PC-9 (cell line): ENCODE measurements around the gene GABRB3. TPM values are rescaled to one million over a fixed set of nuclear protein-coding genes. Genes with fewer than 3 reads are reported as not detected.

ENCODE experiments used
- BruUV-seq: library from RNA; stranded (reverse); fragments of 400-500 nt; replicated peaks from 2 replicates; lab custom pipeline; 2021; lab: Mats Ljungman, UMichigan
- CTCF ChIA-PET: fragments of 300-600 bp; sonication (Branson Sonifier 250); formaldehyde crosslinking; loops from one replicate; lab custom pipeline; 2022; ENCODE audit warnings: antibody characterized with exemption; lab: Charles Lee
- POLR2A ChIA-PET: fragments of 300-600 bp; sonication (Branson Sonifier 250); formaldehyde crosslinking; loops from one replicate; lab custom pipeline; 2022; ENCODE audit warnings: antibody characterized with exemption; ENCODE audit not compliant: unreplicated experiment; lab: Charles Lee
- DNase-seq, 2 experiments: peaks; one replicate each; pipeline versions ENCODE4 v3.0.0 to v3.0.0-alpha.2; 2015 to 2022; ENCODE audit warnings: mixed read lengths in 1 of 2
- H2AFZ ChIP-seq: fragments of 200-600 bp; sonication (generic); 2 replicates; pipeline ENCODE4 v1.8.1; 2017; ENCODE audit warnings: antibody characterized with exemption
- H3F3A ChIP-seq: fragments of 200-600 bp; sonication (generic); 2 replicates; pipeline ENCODE4 v1.8.1; 2017; ENCODE audit warnings: antibody characterized with exemption, mild to moderate bottlenecking, low read depth; ENCODE audit not compliant: insufficient read depth
- H3K27ac ChIP-seq: fragments of 200-600 bp; sonication (generic); 2 replicates; pipeline ENCODE4 v1.6.1; 2016; ENCODE audit warnings: mixed run types
- H3K27me3 ChIP-seq: fragments of 200-600 bp; sonication (generic); 2 replicates; pipeline ENCODE4 v1.6.1; 2016; ENCODE audit warnings: low read depth, mixed run types; ENCODE audit not compliant: insufficient read depth
- H3K36me3 ChIP-seq: fragments of 200-600 bp; sonication (generic); 2 replicates; pipeline ENCODE4 v1.6.1; 2016; ENCODE audit warnings: low read depth, mixed run types
- H3K4me1 ChIP-seq: fragments of 200-600 bp; sonication (generic); replicated peaks from 2 replicates; pipeline ENCODE4 v1.6.1; 2016; ENCODE audit warnings: mixed run types; ENCODE audit not compliant: insufficient read depth
- H3K4me2 ChIP-seq: fragments of 200-600 bp; sonication (generic); 2 replicates; pipeline ENCODE4 v1.6.1; 2017; ENCODE audit warnings: mixed run types
- H3K4me3 ChIP-seq: fragments of 200-600 bp; sonication (generic); 2 replicates; pipeline ENCODE4 v1.6.1; 2016; ENCODE audit warnings: mixed run types
- H3K79me2 ChIP-seq: fragments of 200-600 bp; sonication (generic); 2 replicates; pipeline ENCODE4 v1.6.1; 2017; ENCODE audit warnings: low read depth, mixed run types
- H3K9me2 ChIP-seq: fragments of 200-600 bp; sonication (generic); 2 replicates; pipeline ENCODE4 v1.8.1; 2017; ENCODE audit warnings: mild to moderate bottlenecking; ENCODE audit not compliant: insufficient read depth
- H3K9me3 ChIP-seq: fragments of 200-600 bp; sonication (generic); 2 replicates; pipeline ENCODE4 v1.8.1; 2016; ENCODE audit warnings: low read depth; ENCODE audit not compliant: insufficient read depth
- H4K20me1 ChIP-seq: fragments of 200-600 bp; sonication (generic); 2 replicates; pipeline ENCODE4 v1.8.1; 2017; ENCODE audit not compliant: insufficient read depth
- CTCF ChIP-seq: fragments of 200-600 bp; sonication (generic); conservative IDR thresholded peaks from 2 replicates; pipeline ENCODE4 v1.6.1; 2017; ENCODE audit warnings: mixed run types, antibody characterized with exemption, mild to moderate bottlenecking, moderate library complexity
- EZH2 ChIP-seq: fragments of 200-600 bp; sonication (generic); IDR thresholded peaks from 2 replicates; pipeline ENCODE4 v1.8.0; 2017; ENCODE audit warnings: antibody characterized with exemption, low read depth
- intact Hi-C: fragments of 100-400 bp; cut with micrococcal nuclease; formaldehyde crosslinking; loops from one replicate; pipeline ENCODE4 v1.10.0; 2022; ENCODE audit not compliant: unreplicated experiment
- total RNA-seq: library from RNA; stranded (reverse); gene quantifications from 2 replicates; pipeline ENCODE4 v1.2.3, GENCODE V29; 2021

GABRB3 gene
- total RNA-seq, 1 experiment from 2014 or later, result 6.3 TPM

DNA sequence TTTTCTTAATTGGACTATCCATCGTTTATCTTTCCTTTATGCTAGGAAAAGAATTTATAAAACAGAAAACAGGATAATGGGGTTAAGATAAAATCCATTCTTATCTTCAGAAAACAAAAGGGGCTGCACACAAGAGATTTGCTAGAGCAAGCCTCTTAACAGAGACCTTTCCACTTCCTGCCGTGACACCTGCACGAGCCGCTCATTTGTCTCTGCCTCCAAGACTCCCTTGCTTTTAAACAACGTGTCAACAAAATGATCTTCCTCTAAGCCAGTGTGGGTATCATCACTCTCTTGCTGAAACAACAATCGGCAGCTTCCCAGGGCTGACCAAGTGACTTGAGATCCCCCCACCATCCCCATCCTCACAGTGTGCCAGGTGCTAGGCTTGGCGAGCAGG is 33.1 kb downstream of the GABRB3 start:
- Histone ChIP-seq H2AFZ (no peak overlapping the region), H3K27ac (no peak overlapping the region), H3K9me3 (no peaks in the 10 kb centered on the region), H3K36me3 (no peaks in the 10 kb centered on the region), H3K27me3 (peaks cover 9% of the 10 kb centered on the region; the same call in 1 of the 2 replicates), H3K79me2 (no peaks in the 10 kb centered on the region), H4K20me1 (no peaks in the 10 kb centered on the region), H3K4me2 (no peak overlapping the region), H3F3A (no peaks in the 10 kb centered on the region), H3K4me3 (no peak overlapping the region), H3K9me2 (no peaks in the 10 kb centered on the region), H3K4me1 (no peaks in the 10 kb centered on the region)
- no peak for DNase-seq
- POLR2A ChIA-PET, result no interaction called here
- intact Hi-C loops, result no loop called here
- CTCF ChIA-PET, result no interaction called here
- no peak for TF ChIP-seq EZH2
- no peak for TF ChIP-seq CTCF
- no TSS peak for BruUV-seq

DNA sequence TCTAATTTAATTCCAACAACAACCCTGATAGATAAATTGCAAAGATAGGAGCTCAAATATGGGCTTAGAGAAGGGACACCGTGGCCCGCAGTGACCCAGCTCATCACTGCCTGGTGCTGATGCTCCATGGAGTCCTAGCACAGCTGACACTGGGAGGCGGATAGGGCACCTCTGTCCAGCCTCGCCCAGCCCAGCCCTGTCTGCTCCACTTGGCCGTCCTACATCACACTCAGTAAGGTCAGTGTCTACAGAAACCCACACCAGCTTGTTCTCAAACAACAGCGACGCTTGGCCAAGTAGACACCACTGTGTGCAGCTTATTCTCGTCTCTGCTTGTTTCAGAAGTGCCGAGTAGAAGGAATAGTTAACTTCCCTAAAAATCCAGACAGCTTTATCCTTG is 33.9 kb downstream of the GABRB3 start:
- ChIA-PET POLR2A (no interaction called here), CTCF (no interaction called here)
- Histone ChIP-seq H3K36me3 (no peaks in the 10 kb centered on the region), H3K9me3 (no peaks in the 10 kb centered on the region), H3K27me3 (peaks cover 9% of the 10 kb centered on the region; the same call in 1 of the 2 replicates), H3K4me2 (no peak overlapping the region), H3F3A (no peaks in the 10 kb centered on the region), H3K27ac (no peak overlapping the region), H3K9me2 (no peaks in the 10 kb centered on the region), H3K4me1 (no peaks in the 10 kb centered on the region), H4K20me1 (no peaks in the 10 kb centered on the region), H2AFZ (no peak overlapping the region), H3K79me2 (no peaks in the 10 kb centered on the region), H3K4me3 (no peak overlapping the region)
- TF ChIP-seq EZH2, result no peak
- TF ChIP-seq CTCF, result no peak
- DNase-seq, result no peak
- no TSS peak for BruUV-seq
- intact Hi-C loops, result no loop called here

DNA sequence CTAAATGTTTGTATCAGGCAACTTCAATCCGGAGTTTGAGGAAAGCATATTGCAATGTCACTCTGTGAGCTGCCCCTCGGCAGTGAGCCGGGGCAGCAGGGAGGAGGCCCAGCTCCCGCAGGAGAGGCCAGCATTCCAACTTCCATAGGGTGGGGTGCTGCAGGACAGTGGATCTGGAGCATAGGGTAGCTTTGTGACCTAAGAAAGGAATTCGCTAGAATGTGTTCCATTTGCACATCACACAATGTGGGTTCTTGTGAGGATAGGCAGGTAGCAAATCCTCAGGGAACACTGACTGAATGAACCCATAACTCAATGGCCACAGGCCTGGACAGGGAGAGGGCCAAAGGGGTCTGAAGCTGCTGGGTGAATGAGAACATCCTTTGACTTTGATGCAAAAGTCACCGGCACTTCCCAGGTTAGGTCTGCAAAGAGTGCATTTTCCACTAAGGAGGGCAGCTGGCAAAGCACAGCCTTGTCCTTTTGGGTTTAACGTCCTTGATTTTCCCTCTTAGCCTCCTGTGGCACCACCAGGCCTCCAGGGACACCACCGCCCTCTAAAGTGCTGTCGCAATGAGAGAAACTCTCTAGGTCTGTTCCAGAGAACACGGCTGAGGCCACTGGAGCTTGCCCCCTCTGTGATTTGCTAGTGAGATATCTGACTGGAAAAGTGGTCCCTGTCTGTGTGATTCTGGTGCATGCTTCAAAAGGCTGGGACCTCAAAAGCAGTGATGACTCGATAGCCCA is 36.2 kb downstream of the GABRB3 start:
- TF ChIP-seq EZH2 (no peak), CTCF (no peak)
- no peaks in the 10 kb centered on the region for H3K79me2 ChIP-seq
- no peak overlapping the region for H3K4me3 ChIP-seq
- no peaks in the 10 kb centered on the region for H3K4me1 ChIP-seq
- no TSS peak for BruUV-seq
- ChIA-PET POLR2A (no interaction called here), CTCF (no interaction called here)
- H3K9me2 ChIP-seq, result no peaks in the 10 kb centered on the region
- intact Hi-C loops, result no loop called here
- no peak for DNase-seq
- no peak overlapping the region for H2AFZ ChIP-seq
- H3F3A ChIP-seq, result no peaks in the 10 kb centered on the region
- peaks cover 9% of the 10 kb centered on the region; the same call in 1 of the 2 replicates for H3K27me3 ChIP-seq
- no peaks in the 10 kb centered on the region for H4K20me1 ChIP-seq
- H3K27ac ChIP-seq, result no peak overlapping the region
- H3K4me2 ChIP-seq, result no peak overlapping the region
- H3K36me3 ChIP-seq, result no peaks in the 10 kb centered on the region
- H3K9me3 ChIP-seq, result no peaks in the 10 kb centered on the region
